Left ventricle myocardium inferior (tissue), 1 donor: ENCODE measurements around the gene ENTHD1. TPM values are rescaled to one million over a fixed set of nuclear protein-coding genes. Genes with fewer than 3 reads are reported as not detected.

Experiments used
- DNase-seq: peaks from one replicate; pipeline ENCODE4 v3.0.0-alpha.2; 2020
- H3K27ac ChIP-seq: fragments of 200-600 bp; replicated peaks from 2 replicates; pipeline ENCODE4 v1.8.0; 2021
- H3K27me3 ChIP-seq: fragments of 200-600 bp; 2 replicates; pipeline ENCODE4 v1.8.0; 2021; ENCODE audit warnings: low read depth
- H3K36me3 ChIP-seq: fragments of 200-600 bp; 2 replicates; pipeline ENCODE4 v1.8.0; 2021
- H3K4me1 ChIP-seq: fragments of 200-600 bp; 2 replicates; pipeline ENCODE4 v1.8.0; 2021
- H3K4me3 ChIP-seq: fragments of 200-600 bp; 2 replicates; pipeline ENCODE4 v1.8.0; 2021; ENCODE audit warnings: mild to moderate bottlenecking, moderate library complexity
- H3K9me3 ChIP-seq: fragments of 200-600 bp; replicated peaks from 2 replicates; pipeline ENCODE4 v1.8.0; 2021
- CTCF ChIP-seq: fragments of 200-600 bp; IDR thresholded peaks from 2 replicates; pipeline ENCODE4 v1.8.0; 2021; ENCODE audit warnings: antibody characterized with exemption, mild to moderate bottlenecking, borderline replicate concordance
- intact Hi-C: fragments of 100-400 bp; cut with micrococcal nuclease; formaldehyde crosslinking; loops from one replicate; pipeline ENCODE4 v1.11.0; 2022
- total RNA-seq: library from RNA; stranded (reverse); fragmentation: NEBNext Ultra II Directional; extraction: Animal tissue kit (Norgen Biotek cat#: 25700); gene quantifications from one replicate; pipeline ENCODE4 v1.2.1, GENCODE V29; 2021
- donor health status: DM: no; HTN: yes; CAD: no; lungs with severe emphysema.

Gene ENTHD1
- total RNA-seq, 1 donor from 2014 or later, result not detected

- H3K27me3 ChIP-seq, result peaks cover 99% of the 10 kb centered on the region
Measured at GRCh38 chr22:39729141-39729934, 164.2 kb downstream of the ENTHD1 start.

GRCh38 chr22:39728236-39728860 lies 165.2 kb downstream of the ENTHD1 start:
- TF ChIP-seq CTCF, result no peak
- DNase-seq, result no peak
- H3K4me1 ChIP-seq, result no peaks in the 10 kb centered on the region
- H3K4me3 ChIP-seq, result no peak overlapping the region
- peaks cover 95% of the 10 kb centered on the region for H3K27me3 ChIP-seq
- intact Hi-C loops, result no loop called here
- no peak overlapping the region for H3K27ac ChIP-seq
- H3K9me3 ChIP-seq, result no peaks in the 10 kb centered on the region
- H3K36me3 ChIP-seq, result no peaks in the 10 kb centered on the region

More at GRCh38 chr22:39729141-39729934, 164.2 kb downstream of the ENTHD1 start:
- H3K36me3 ChIP-seq, result no peaks in the 10 kb centered on the region
- H3K4me3 ChIP-seq, result no peak overlapping the region
- DNase-seq, result no peak
- no peak overlapping the region for H3K27ac ChIP-seq
- H3K4me1 ChIP-seq, result no peaks in the 10 kb centered on the region
- no peak for TF ChIP-seq CTCF
- intact Hi-C loops, result no loop called here
- no peaks in the 10 kb centered on the region for H3K9me3 ChIP-seq

- Histone ChIP-seq H3K9me3 (no peaks in the 10 kb centered on the region), H3K36me3 (no peaks in the 10 kb centered on the region), H3K27ac (no peak overlapping the region), H3K4me3 (no peak overlapping the region), H3K4me1 (no peaks in the 10 kb centered on the region), H3K27me3 (peaks cover 92% of the 10 kb centered on the region)
- intact Hi-C loops, result no loop called here
- no peak for TF ChIP-seq CTCF
- DNase-seq, result no peak
Measured at GRCh38 chr22:39727541-39727940, 166.0 kb downstream of the ENTHD1 start.

GRCh38 chr22:39725351-39726035 lies 168.1 kb downstream of the ENTHD1 start:
- intact Hi-C loops, result no loop called here
- no peak for DNase-seq
- no peaks in the 10 kb centered on the region for H3K9me3 ChIP-seq
- no peaks in the 10 kb centered on the region for H3K4me1 ChIP-seq
- no peak for TF ChIP-seq CTCF
- no peak overlapping the region for H3K27ac ChIP-seq
- H3K36me3 ChIP-seq, result no peaks in the 10 kb centered on the region
- H3K27me3 ChIP-seq, result peaks cover 87% of the 10 kb centered on the region
- H3K4me3 ChIP-seq, result no peak overlapping the region

- no peak for TF ChIP-seq CTCF
- Histone ChIP-seq H3K9me3 (no peaks in the 10 kb centered on the region), H3K4me3 (no peak overlapping the region), H3K27ac (no peak overlapping the region), H3K27me3 (peaks cover 86% of the 10 kb centered on the region), H3K4me1 (no peaks in the 10 kb centered on the region), H3K36me3 (no peaks in the 10 kb centered on the region)
- DNase-seq, result no peak
- intact Hi-C loops, result no loop called here
Measured at GRCh38 chr22:39724857-39725256, 168.7 kb downstream of the ENTHD1 start.
